Mucosa of descending colon (tissue), 3 donors: ENCODE data around the gene TRUB2. TPM values are rescaled to one million over a fixed set of nuclear protein-coding genes. Genes with fewer than 3 reads are reported as not detected.
"Not testable (repeated sequence)": the region's sequence is repeated elsewhere in the genome, so short reads cannot be mapped to it uniquely, and the experiment has no call there.

ENCODE experiments used
- ATAC-seq: fragments of 200-7000 bp; cut with Tn5 transposase; one replicate; pipeline ENCODE4 v1.9.1; 2020; ENCODE audit warnings: mild to moderate bottlenecking, moderate library complexity
- DNase-seq, 3 donors: peaks; one replicate each; pipeline ENCODE4 v3.0.0-alpha.2; 2020
- H3K36me3 ChIP-seq: fragments of 200-600 bp; one replicate; pipeline ENCODE4 v1.8.0; 2021; ENCODE audit warnings: low read depth, mild to moderate bottlenecking
- H3K4me1 ChIP-seq: fragments of 200-600 bp; one replicate; pipeline ENCODE4 v1.8.0; 2021; ENCODE audit warnings: low read depth, mild to moderate bottlenecking
- H3K4me3 ChIP-seq: fragments of 200-600 bp; one replicate; pipeline ENCODE4 v1.8.0; 2021; ENCODE audit warnings: mild to moderate bottlenecking
- H3K9me3 ChIP-seq: fragments of 200-600 bp; one replicate; pipeline ENCODE4 v1.8.0; 2021; ENCODE audit warnings: mild to moderate bottlenecking
- CTCF ChIP-seq: fragments of 200-600 bp; IDR thresholded peaks from one replicate; pipeline ENCODE4 v1.8.0; 2022; ENCODE audit warnings: antibody characterized with exemption, mild to moderate bottlenecking
- intact Hi-C, 2 donors: fragments of 100-400 bp; cut with DNase I in 1 of 2; cut with micrococcal nuclease in 1 of 2; formaldehyde crosslinking; loops; one replicate each; pipeline versions ENCODE4 v1.11.0 to v1.11.1; 2022; cut with DNase I, micrococcal nuclease
- total RNA-seq, 3 donors: library from RNA; stranded (reverse); fragmentation: NEBNext Ultra II Directional in 2 of 3; extraction: Animal tissue kit (Norgen Biotek cat#: 25700) in 2 of 3; gene quantifications; one replicate each; pipeline versions ENCODE4 v1.2.1 to v1.2.4, GENCODE V29; 2021 to 2023
- donor health status: DM: no; HTN: no; CAD: no; lungs with moderate emphysema.
- donor health status: DM: no; HTN: no; CAD: no.
- donor health status: DM: no; HTN: yes; CAD: no.

The TRUB2 gene
- total RNA-seq, 3 donors from 2014 or later, result 18.8 to 27.5 (median 24.3) TPM

- Histone ChIP-seq H3K4me1 (no peaks in the 10 kb centered on the region), H3K4me3 (no peak overlapping the region), H3K9me3 (no peaks in the 10 kb centered on the region), H3K36me3 (no peaks in the 10 kb centered on the region)
- no peak for TF ChIP-seq CTCF
- DNase-seq (no peak), ATAC-seq (no peak)
- intact Hi-C loops, result no loop called here
These were observed 39.7 kb downstream of the TRUB2 start for GRCh38 chr9:128282500-128282899.

GRCh38 chr9:128280084-128280622, 42.1 kb downstream of the TRUB2 start:
- peaks cover 5% of the 10 kb centered on the region for H3K36me3 ChIP-seq
- DNase-seq, result no peak
- ATAC-seq, result no peak
- no peaks in the 10 kb centered on the region for H3K9me3 ChIP-seq
- H3K4me3 ChIP-seq, result no peak overlapping the region
- intact Hi-C loops, result no loop called here
- TF ChIP-seq CTCF, result no peak
- peaks cover 8% of the 10 kb centered on the region for H3K4me1 ChIP-seq

- H3K36me3 ChIP-seq, H3K9me3 ChIP-seq, ATAC-seq, H3K4me3 ChIP-seq, intact Hi-C loops, DNase-seq: not testable (repeated sequence)
- peaks cover 15% of the 10 kb centered on the region for H3K4me1 ChIP-seq
These were observed 42.9 kb downstream of the TRUB2 start for GRCh38 chr9:128279088-128280073.

- peak; percentile 18 for ATAC-seq
- intact Hi-C loops, result no loop called here
- no peak for TF ChIP-seq CTCF
- H3K9me3 ChIP-seq, result no peaks in the 10 kb centered on the region
- H3K36me3 ChIP-seq, result peaks cover 7% of the 10 kb centered on the region
- peaks cover 19% of the 10 kb centered on the region for H3K4me1 ChIP-seq
- DNase-seq, result peak in 1 of 3 donors; percentile 31
- H3K4me3 ChIP-seq, result peak overlapping the region; percentile 58
These were observed 45.5 kb downstream of the TRUB2 start for GRCh38 chr9:128276574-128277270.

- H3K9me3 ChIP-seq, result no peaks in the 10 kb centered on the region
- intact Hi-C loops, result no loop called here
- H3K36me3 ChIP-seq, result peaks cover 7% of the 10 kb centered on the region
- H3K4me3 ChIP-seq, result peak within 1 kb of the TSS; percentile 58
- peaks cover 19% of the 10 kb centered on the region for H3K4me1 ChIP-seq
- peak; percentile 45 for TF ChIP-seq CTCF
- DNase-seq (peak; percentile 99 to 100 (median 99)), ATAC-seq (peak; percentile 97)
These were observed 46.2 kb downstream of the TRUB2 start, which contains the start of gene SWI5 for GRCh38 chr9:128276008-128276573. TSS of gene SWI5 (plus strand) at chr9:128276276.
